NCI-H2227 (cell line): ENCODE results near the gene RELN.
"Not testable (repeated sequence)": the region's sequence is repeated elsewhere in the genome, so short reads cannot be mapped to it uniquely, and the experiment has no call there.

ENCODE experiments used
- DNase-seq: peaks from one replicate; lab custom pipeline; 2025; ENCODE audit not compliant: unreplicated experiment; lab: John Stamatoyannopoulos, UW

RELN gene

DNA sequence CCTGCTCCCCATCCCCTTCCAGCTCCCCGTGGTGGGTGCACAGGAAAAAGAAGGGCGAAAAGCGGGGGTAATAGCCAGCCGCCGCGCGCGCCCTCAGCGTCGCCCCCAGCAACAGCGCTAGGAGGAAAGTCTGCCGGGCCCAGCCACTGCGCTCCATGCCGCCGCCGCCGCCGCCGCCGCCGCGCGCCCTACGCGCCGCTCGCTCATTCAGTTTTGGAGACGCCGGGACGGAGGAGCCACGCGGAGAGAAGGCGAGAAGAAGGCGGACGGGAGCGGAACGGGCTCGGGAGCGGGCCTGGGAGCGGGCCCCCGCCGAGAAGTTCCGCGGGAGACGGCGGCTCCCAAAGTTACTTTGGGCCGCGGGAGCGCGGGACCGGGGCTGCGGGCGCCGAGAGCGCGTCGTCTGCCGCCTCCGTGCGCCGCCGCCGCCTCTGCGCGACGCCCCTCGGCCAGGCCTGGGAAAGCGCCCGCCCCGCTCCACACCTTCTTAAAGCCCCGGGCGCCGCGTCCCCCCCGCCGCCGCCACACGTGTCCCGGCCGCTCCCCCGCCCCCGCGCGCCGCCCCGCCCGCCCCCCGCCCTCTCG lies at the start of gene RELN:
RELN (minus strand) TSS at position 459 of the 585 bp plus-strand sequence; CDS start at position 157, 302 bp downstream.
- DNase-seq, result peak; percentile 88

DNA sequence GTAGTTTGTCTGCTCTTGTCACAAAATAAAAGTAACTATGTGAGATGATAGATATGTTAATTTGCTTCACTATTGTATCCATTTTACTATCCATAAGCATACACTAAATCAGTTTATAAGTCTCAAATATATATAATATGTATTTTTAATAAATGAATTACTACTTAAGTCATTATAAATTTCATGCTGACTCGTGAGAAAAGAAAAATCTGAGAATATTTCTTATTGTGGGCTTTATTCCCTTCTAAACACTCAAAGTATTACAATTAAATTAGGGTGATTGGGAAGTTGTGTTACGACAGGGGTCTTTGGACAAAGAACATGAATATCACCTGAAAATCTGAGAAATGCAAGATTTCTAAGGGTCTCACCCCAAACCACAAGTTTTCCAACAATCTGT lies 48.7 kb upstream of the RELN start:
- no peak for DNase-seq

DNA sequence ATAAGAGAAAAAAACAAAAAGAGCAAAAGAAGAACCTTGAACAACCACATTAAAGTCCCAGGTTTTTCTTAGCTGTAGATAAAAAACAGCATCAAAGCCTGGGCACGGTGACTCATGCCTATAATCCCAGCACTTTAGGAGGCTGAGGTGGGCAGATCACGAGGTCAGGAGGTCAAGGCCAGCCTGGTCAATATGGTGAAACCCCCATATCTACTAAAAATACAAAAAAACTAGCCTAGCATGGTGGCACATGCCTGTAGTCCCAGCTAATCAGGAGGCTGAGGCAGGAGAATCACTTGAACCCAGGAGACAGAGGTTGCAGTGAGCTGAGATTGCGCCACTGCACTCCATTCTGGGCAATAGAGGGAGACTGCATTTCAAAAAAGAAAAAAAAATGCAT lies 47.4 kb upstream of the RELN start:
- DNase-seq, result not testable (repeated sequence)

DNA sequence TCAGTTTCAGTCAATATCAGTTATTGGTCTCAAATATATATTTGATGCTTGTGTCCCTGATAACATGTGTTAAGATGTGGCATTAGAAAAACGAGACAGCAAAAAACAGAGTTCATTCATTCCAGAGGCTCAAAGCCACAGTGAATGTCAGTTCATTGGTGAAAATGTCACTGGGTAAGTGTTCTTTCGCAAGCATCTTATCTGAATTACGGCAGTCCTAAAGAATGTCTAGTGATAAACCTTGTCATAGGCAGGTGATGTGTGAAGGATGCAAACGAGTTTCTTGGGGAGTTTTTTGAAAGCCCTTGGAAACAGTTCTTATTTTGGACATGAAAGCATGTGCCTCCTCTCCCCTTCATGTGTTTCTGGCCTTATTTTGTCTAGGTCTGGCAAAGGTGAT lies 45.9 kb upstream of the RELN start:
- no peak for DNase-seq

DNA sequence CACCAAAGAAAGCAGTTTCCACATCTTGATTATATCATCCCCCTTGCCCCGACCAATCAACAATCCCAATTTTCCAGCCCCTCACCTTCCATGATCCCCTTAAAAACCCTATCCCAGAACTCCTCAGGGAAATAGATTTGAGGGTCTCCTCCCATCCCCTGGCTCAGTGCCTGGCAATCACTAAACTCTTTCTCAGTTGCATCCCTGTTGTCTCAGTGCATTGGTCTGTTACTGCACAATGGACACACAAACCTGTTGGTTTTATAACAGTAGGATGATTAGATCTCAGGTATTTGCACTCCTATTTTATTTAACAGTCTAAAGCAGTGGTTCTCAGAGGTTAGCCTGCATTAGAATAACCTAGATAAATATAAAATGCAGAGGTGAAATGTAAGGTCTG lies 45.2 kb upstream of the RELN start:
- DNase-seq, result no peak

DNA sequence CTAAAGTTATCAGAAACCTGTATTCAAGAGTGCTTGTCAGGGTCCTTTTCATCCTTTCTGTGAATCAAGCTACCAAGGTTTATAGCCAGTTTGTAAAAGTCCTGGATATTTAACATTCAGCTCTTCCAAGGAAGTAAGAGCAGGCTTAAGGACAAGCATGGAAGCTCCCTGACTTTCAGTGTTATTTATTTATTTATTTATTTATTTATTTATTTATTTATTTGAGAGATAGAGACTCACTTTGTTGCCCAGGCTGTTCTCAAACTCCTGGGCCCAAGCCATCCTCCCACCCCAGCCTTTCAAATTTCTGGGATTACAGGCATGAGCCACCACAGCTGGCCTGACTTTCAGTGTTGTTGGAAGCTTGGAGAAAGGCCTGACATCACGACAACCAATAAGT lies 44.4 kb upstream of the RELN start:
- no peak for DNase-seq

DNA sequence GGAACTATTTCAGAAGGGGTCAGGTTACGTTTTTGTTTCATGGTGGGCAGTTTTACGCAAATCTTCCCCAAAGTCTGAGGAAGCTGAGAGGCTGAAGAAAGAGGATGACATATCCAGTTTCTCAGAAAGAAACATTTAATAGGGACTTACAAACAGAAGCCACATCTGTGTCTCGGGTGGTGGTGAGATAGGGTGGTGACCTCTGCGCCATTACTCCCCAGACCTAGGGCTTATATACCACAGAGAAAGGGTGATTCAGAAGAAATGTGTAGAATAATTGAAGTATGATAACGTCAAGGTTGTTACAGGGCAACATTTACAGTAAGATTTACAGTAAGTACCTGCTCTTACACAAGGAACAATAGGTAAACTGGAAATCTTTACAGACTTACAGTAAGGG lies 43.0 kb upstream of the RELN start:
- DNase-seq, result no peak

DNA sequence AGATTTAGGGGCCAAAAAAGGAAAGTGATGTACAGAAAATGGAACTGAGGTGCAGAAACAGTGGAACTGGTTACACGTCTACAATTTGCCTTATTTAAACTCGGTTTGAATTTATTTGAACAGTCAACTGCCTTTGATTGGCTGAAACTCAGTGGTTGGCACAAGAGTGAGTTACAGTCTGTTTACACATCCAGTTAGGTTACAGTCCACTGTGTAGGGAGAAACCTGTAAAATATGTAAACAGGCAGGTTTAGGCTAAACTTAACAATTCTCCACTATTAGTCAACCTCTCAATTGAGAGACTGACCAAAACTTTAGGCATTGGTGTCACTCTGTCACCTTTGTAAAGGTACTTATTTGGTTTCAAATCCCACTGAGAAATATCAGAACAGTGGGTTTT lies 40.3 kb upstream of the RELN start:
- DNase-seq, result no peak

DNA sequence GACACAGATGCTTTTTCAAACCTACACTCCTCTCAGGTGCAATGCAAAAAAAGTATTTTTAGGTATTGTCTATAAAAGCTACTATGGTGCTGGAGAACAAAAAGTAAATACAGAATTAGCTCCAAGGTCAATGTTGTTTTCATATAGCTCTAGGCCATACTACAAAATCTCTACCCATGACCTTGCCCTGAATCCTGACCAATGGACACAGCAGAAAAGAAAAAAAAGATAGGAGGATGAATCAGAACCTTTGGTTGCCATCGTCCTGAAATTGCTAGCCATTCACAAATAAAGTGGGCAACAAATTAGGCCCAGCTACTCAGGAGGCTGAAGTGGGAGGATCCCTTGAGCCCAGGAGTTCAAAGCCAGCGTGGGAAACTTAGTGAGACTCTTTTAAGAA lies 35.2 kb upstream of the RELN start:
- DNase-seq, result no peak

DNA sequence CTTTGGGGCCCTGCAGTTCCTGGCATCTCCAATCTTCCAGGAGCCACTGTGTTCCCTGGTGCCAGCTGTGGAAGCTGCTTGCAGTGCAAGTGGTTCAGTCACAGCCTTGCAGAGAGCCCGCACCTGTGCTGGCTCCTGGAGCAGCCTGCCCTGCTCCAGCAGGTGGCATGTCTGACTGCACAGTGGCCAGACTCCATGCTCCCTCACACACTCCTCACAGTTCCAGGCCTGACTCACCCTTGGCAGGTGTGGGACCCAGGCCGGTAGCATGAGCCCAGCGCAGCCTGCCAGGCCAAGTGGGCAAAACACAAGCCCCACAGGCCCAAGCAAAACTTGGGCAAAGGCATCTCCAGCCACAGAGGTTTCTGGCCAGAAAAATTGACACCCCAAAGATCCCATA lies 33.6 kb upstream of the RELN start:
- no peak for DNase-seq

DNA sequence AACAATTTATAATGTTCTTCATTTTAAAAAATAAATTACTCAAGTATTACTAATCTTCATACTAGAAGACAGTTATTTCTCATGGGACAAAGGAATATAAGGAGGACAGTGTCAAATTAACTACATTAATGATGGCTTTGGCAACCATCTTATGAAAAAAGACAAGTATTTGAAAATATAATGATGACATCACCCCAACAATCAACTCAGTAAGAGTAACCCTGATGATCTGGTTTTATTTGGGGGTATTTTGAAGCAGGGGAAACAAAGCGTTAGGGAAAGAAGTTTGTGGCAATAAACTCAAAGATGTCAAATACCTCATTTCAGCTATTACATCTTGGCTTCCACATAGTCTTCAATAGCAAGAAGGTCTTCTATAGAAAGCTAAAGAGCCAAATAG lies 29.0 kb upstream of the RELN start:
- no peak for DNase-seq

DNA sequence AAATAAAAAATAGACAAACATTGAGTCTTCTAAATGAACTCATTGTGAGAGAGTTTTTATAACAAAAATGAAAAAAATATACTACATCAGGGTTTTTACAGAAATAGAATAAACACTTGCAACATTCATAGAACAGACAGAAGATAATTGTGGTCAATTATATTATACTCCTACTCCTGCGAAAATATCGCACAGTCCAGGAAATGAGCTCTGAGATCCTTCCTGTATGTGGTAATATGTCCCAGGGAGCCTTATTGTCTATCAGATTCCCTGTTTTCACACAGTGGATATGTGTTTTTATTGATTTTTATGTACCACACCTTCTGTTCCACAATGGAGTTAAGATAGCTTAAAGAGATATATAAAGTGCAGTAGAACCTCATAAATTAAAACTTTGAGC lies 27.5 kb upstream of the RELN start:
- DNase-seq, result no peak

DNA sequence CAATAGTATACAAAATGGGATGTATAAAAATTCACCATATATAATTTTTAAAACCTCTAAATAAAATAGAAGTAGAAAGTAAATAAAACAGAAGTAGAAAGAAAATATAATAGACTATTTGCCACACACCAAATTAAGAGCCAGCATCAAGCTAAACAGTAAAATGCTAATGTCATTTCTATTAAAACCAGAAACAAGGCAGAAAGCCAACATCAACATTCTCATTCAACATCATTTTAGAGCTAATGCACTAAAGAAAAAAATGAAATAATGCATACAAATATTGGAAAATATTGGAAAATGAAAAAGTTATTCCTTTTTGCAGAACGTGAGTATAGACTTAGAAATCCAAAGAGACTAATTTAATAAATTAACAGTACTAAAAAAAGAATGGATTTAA lies 23.4 kb upstream of the RELN start:
- no peak for DNase-seq

DNA sequence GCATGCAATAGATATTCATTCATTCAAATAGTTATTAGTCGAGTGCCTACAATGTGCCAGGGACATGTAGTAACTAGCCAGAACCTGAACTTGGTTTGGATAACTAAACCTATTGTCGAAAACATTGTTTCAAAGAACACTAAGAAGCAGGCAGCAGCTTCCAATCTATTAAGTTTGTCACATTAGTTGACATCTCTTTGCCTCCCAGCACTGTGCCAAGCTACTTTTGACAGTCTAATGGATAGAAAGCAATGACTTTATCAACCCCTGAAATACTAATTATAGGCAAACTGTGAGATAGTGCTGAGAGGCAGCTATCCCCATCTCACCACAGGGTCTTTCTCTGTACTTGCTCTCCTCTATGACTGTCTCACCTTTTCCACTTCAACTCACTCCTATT lies 22.4 kb upstream of the RELN start:
- DNase-seq, result no peak

DNA sequence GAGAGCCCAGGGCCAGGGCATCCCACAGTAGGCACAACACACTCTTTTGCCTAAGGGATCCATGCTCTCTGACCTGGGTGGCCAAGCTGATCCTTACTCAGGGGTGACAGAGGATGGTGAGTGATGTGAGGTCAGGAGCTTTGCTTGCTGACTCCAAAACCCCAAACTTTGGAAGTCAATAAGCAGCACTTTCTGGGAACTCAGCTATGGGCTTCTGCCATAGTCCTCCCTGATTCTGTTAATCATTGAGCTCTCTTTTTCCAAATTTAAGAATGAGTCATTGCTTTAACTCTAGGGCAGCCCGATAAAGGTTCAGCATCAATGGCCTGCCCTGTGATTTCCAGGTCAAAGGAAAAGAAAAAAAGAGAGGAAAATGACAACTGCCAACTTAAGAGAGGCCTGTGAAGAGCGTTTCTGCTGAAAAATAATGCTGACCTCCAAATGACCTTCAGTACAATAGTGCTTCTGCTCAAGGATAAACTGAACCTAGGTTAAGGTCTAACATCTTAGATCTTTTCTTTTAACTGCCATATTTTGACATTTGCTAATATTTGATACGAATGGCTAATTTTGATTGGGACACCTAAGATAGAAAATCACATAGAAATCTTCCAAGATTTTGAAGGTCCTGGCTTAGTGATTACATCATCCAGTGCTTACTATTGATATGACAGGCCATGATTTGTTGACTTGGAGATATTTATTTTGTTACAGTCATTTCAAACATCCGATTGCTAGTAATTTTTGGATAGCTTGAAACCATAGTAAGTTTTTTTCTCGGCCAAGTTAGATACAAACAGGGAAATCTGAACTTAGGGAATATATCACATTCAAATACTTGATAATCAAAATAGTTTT lies 20.8 kb upstream of the RELN start:
- no peak for DNase-seq

DNA sequence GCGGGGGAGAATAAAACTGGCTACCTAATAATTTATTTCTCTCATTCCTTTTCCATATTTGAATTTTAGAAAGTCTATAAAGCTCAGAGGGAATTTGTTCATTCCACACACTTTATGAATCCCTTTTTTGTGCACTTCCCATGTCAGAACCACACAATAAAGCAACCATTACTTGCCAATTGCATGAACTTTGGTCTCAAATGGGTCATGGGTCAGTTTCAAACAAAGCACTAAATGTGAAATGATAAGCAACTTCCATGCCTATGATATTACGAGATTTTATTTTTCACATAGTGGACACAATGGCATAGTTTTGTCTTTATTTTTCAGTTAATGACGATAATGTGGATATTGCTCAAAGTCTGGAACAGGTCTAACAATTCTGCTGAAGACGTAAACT lies 18.6 kb upstream of the RELN start:
- no peak for DNase-seq

DNA sequence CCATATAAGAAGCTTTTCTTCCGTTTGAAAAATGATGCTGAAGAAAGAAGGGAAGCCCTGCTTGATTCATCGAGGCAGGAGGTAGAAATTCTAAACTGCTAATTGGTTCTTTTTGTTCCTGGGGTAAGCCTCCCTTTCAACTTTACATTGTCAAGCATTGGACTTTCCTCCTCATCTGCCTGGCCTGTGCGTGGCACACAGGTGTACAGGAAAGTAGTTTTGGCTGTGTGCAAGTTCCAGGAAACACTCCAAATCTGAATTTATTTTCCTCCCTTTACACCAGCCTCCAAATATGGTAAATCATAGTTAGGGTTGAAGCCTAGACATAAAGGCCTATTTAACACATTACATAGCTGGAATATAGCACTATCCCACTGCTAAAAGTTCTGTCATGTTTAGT lies 18.2 kb upstream of the RELN start:
- DNase-seq, result no peak

DNA sequence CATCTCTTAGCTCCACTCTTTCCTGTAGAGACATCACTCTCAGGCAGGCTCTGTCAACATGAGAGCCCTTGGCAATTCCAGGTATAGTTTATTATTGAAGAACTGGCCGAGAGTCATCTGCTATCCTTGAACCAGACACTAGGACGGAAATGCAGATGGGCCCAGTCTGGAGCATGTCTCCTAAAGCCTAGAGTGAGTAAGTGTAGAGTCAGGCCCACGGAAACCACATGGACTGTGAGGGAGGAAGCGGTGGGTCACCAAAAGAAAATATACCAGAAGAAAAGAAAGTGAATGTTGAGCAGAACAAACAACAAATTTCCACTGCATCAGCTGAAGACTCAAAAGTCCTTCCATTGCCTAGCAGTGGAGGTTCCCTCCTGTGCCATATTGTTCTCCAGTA lies 15.7 kb upstream of the RELN start:
- no peak for DNase-seq

DNA sequence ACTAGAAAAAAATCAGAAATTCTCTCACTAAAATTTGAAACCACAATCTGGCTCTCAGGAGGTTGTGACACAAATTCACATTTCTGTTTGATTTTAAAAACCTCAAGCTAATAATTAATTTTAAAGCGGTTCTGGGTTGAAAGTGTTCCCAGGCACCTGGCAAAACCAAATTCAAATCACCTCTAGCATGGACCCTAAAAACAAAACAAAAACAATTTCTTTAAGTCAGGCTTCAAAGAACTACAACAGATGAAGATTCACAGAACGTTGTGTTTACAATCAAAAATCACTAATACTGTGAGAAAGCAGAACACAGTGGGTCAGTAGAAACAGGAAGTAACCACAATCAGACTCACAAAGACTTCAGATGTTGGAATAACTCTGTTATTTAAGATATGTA lies 7.2 kb upstream of the RELN start:
- no peak for DNase-seq

DNA sequence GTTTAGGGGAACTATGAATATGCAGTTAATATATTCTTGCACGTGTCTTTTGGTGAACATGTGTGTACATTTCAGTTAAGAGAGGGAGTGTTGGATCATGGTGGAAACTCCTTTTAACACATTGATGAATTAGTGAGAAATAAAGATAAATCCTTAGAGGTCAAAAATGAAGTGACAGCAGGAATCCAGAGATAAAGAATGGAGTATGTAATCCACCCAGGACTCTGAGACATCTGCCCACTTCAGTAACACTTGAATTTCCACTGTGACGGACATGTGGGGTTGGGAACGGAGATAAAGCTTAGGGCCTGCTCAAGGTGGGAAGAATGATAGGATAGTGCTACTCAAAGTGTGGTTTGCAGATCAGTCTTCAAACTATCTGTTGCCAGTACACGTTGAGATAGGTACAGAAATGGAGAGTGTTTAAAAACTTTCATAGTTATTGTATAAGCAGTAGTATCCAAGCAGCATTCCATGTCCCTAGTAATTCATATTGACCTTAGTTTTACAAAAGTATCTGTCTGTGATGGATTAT lies 6.6 kb upstream of the RELN start:
- DNase-seq, result no peak

DNA sequence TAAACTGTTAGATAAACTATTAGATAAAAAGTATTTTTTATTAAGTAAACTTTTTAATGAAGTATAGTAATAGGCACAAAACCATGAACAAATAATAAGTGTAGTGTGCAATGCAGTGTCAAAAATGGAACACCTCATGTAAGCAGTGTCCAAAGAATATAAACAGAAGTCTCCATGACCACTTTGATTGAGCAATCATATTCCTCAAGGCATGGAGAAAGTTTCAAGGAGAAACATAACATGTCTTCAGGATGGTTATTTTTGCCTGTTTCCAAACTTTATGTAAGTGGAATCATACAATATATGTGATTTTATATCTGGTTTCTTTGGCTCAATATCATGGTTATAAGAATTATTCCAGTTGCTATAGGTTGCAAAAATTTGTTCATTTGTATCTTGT lies 6.1 kb upstream of the RELN start:
- DNase-seq, result no peak

DNA sequence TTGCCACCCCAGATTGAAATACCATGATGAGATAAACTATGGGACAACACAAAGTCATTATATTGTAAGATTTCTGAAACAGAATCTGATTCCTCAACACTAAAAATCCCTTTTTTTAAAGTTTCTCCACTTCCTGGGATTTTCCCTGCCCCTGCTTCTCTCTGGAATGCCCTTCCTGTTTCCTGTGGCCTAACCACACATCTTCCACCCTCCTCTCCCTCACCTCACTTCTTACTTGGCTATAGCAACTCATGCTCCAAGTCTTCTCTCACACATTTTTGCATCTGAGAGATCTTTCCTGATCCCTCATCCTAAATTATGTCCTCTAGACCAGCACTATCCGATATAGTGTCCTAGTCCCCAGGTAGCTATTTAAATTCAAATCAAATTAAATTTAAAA lies 4.1 kb upstream of the RELN start:
- DNase-seq, result no peak

DNA sequence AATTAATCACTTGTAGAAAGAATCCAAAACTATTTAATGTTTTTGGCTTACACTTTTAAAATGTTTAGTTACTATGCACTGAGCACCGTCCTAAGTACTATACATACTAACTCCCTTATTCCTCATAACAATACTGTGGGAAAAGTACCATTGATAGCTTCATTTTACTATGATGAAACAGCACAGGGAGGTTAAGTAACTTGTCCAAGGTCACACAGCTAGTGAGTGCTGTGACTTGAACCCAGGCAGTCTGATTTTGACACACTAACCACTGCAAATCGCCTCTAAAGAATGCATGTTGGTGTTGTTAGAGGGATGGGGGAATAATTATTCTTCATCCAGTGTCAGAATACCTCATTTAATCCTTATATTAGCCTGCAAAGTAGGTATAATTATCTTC lies 1.9 kb upstream of the RELN start:
- no peak for DNase-seq
